ENCODE results near the gene FBXO15. TPM values are rescaled to one million over a fixed set of nuclear protein-coding genes. Genes with fewer than 3 reads are reported as not detected.

Gene FBXO15, protein sequence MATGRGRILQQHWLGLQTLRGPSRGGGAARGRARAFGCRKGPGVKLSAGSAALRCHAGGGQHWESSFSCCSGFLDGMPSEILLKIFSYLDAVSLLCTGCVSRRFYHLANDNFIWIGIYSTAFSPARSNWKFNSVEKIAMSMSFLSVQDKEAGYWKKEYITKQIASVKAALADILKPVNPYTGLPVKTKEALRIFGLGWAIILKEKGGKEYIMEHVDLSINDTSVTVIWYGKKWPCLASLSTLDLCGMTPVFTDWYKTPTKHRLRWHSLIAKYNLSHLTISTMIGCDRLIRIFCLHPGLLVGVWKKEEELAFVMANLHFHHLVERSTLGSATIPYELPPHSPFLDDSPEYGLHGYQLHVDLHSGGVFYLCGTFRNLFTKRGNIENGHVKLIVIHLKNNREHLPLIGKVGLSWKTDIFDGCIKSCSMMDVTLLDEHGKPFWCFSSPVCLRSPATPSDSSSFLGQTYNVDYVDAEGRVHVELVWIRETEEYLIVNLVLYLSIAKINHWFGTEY
- 1 to 10 TPM; 4.1 to 9.7 TPM for total RNA-seq
- polyA plus RNA-seq: 1 to 10 TPM; 2.6 to 6.2 TPM
- long read RNA-seq, donor 1: 0 reads
- long read RNA-seq, donor 2, partial matches to known transcripts: 0 of 1 reads
- long read RNA-seq, donor 2, other reads (novel, unspliced or antisense): 0 of 1 reads
- long read RNA-seq, donor 3, partial matches to known transcripts: 0 of 1 reads
- long read RNA-seq, donor 3, other reads (novel, unspliced or antisense): 0 of 1 reads
- long read RNA-seq, donor 4, partial matches to known transcripts: 0 of 1 reads
- long read RNA-seq, donor 4, other reads (novel, unspliced or antisense): 0 of 1 reads
- long read RNA-seq, donor 5: 0 reads

- ATAC-seq (ENCODE audit: insufficient read depth, low FRiP score): peak; percentile 97
- DNase-seq: peak; percentile 97 to 99 (median 98)
- WGBS, 2 donors: 0 to 1% methylated on average over 55 to 58 of the region's 58 CpGs
- Histone ChIP-seq H3K9ac (ENCODE audit: insufficient read depth in 1 of 2, low read length in 2 of 2) (peak within 1 kb of the TSS; percentile 87 to 92), H3K4me1 (ENCODE audit: control insufficient read depth in 5 of 5, insufficient read depth in 5 of 5, low read length in 5 of 5) (peaks cover 7 to 22% (median 15%) of the 10 kb centered on the region in 5 donors), H3K27me3 (ENCODE audit: control insufficient read depth in 3 of 3, insufficient read depth in 3 of 3, low read length in 2 of 3) (no peaks in the 10 kb centered on the region), H3K27ac (ENCODE audit: low read depth in 1 of 2, low read length in 1 of 2) (peak within 1 kb of the TSS; percentile 94 to 97), H3K9me3 (ENCODE audit: control insufficient read depth in 4 of 4, insufficient read depth in 3 of 4, low read length in 3 of 4) (no peaks in the 10 kb centered on the region), H3K4me3 (peak within 1 kb of the TSS; percentile 88), H3K36me3 (ENCODE audit: control insufficient read depth in 4 of 4, insufficient read depth in 4 of 4, low read length in 4 of 4) (peaks cover 0 to 4% (median under 1%) of the 10 kb centered on the region in 4 donors)
- TF ChIP-seq, protein P1, sequence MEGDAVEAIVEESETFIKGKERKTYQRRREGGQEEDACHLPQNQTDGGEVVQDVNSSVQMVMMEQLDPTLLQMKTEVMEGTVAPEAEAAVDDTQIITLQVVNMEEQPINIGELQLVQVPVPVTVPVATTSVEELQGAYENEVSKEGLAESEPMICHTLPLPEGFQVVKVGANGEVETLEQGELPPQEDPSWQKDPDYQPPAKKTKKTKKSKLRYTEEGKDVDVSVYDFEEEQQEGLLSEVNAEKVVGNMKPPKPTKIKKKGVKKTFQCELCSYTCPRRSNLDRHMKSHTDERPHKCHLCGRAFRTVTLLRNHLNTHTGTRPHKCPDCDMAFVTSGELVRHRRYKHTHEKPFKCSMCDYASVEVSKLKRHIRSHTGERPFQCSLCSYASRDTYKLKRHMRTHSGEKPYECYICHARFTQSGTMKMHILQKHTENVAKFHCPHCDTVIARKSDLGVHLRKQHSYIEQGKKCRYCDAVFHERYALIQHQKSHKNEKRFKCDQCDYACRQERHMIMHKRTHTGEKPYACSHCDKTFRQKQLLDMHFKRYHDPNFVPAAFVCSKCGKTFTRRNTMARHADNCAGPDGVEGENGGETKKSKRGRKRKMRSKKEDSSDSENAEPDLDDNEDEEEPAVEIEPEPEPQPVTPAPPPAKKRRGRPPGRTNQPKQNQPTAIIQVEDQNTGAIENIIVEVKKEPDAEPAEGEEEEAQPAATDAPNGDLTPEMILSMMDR (IDR thresholded peaks at IDR 0.05; ENCODE audit: control extremely low read depth, extremely low read depth): no peak
Observed at GRCh38 chr18:74147779-74148542, at the start of gene FBXO15, which contains the start of gene TIMM21. TSS of gene FBXO15 (minus strand) at chr18:74147834. CDS start at chr18:74147785, 49 bp downstream. TSS of gene TIMM21 (plus strand) at chr18:74148523. CDS start at chr18:74148809, 286 bp downstream.

GRCh38 chr18:74196220-74197119, 48.8 kb upstream of the FBXO15 start:
- H3K9ac ChIP-seq (ENCODE audit: insufficient read depth in 1 of 2, low read length in 2 of 2): peak overlapping the region in 1 of 2 donors; percentile 71
- no peak overlapping the region for H3K27ac ChIP-seq (ENCODE audit: low read depth in 1 of 2, low read length in 1 of 2)
- no peak overlapping the region for H3K4me3 ChIP-seq
- H3K9me3 ChIP-seq (ENCODE audit: control insufficient read depth in 4 of 4, insufficient read depth in 3 of 4, low read length in 3 of 4): no peaks in the 10 kb centered on the region
- DNase-seq: peak; percentile 65 to 87 (median 86)
- H3K4me1 ChIP-seq (ENCODE audit: control insufficient read depth in 5 of 5, insufficient read depth in 5 of 5, low read length in 5 of 5): peaks cover 0 to 16% (median 6%) of the 10 kb centered on the region in 5 donors
- WGBS, 2 donors: 5 to 6% methylated on average over 9 of the region's 9 CpGs
- ATAC-seq (ENCODE audit: insufficient read depth, low FRiP score): peak; percentile 65
- TF ChIP-seq, protein P1 (IDR thresholded peaks at IDR 0.05; ENCODE audit: control extremely low read depth, extremely low read depth): peak; percentile 80
- H3K36me3 ChIP-seq (ENCODE audit: control insufficient read depth in 4 of 4, insufficient read depth in 4 of 4, low read length in 4 of 4): no peaks in the 10 kb centered on the region
- peaks cover 0 to 2% (median 0%) of the 10 kb centered on the region in 3 donors for H3K27me3 ChIP-seq (ENCODE audit: control insufficient read depth in 3 of 3, insufficient read depth in 3 of 3, low read length in 2 of 3)

GRCh38 chr18:74194691-74195090, 47.1 kb upstream of the FBXO15 start:
- no peak for ATAC-seq (ENCODE audit: insufficient read depth, low FRiP score)
- H3K27ac ChIP-seq (ENCODE audit: low read depth in 1 of 2, low read length in 1 of 2): no peak overlapping the region
- H3K27me3 ChIP-seq (ENCODE audit: control insufficient read depth in 3 of 3, insufficient read depth in 3 of 3, low read length in 2 of 3): peaks cover 0 to 2% (median 0%) of the 10 kb centered on the region in 3 donors
- no peaks in the 10 kb centered on the region for H3K9me3 ChIP-seq (ENCODE audit: control insufficient read depth in 4 of 4, insufficient read depth in 3 of 4, low read length in 3 of 4)
- 60 to 68% methylated on average over 3 of the region's 3 CpGs for WGBS, 2 donors
- H3K36me3 ChIP-seq (ENCODE audit: control insufficient read depth in 4 of 4, insufficient read depth in 4 of 4, low read length in 4 of 4): no peaks in the 10 kb centered on the region
- H3K9ac ChIP-seq (ENCODE audit: insufficient read depth in 1 of 2, low read length in 2 of 2): no peak overlapping the region
- H3K4me1 ChIP-seq (ENCODE audit: control insufficient read depth in 5 of 5, insufficient read depth in 5 of 5, low read length in 5 of 5): peaks cover 0 to 26% (median 11%) of the 10 kb centered on the region in 5 donors
- H3K4me3 ChIP-seq: no peak overlapping the region
- TF ChIP-seq, protein P1 (IDR thresholded peaks at IDR 0.05; ENCODE audit: control extremely low read depth, extremely low read depth): no peak
- DNase-seq: no peak
